Spleen (tissue), 7 donors: Measurements from ENCODE around the gene EXOC4.

Experiments used
- CTCF ChIP-seq, 11 experiments: fragments of 200-600 bp in 7 of 11; fragments of 450-650 bp in 4 of 11; sonication (generic) in 4 of 11; IDR thresholded peaks in 8 of 11; conservative IDR thresholded peaks in 3 of 11; 1 replicate in 7 of 11; 2 replicates in 4 of 11; pipeline versions ENCODE4 v1.4.0 to v1.8.0; 2016 to 2021; ENCODE audit warnings: antibody characterized with exemption in 11 of 11, inconsistent platforms in 4 of 11, mild to moderate bottlenecking in 1 of 11
- POLR2A ChIP-seq, 3 donors: fragments of 450-650 bp; IDR thresholded peaks; one replicate each; pipeline ENCODE4 v1.5.1; 2017; ENCODE audit warnings: antibody characterized with exemption in 3 of 3, mild to moderate bottlenecking in 1 of 3
- POLR2AphosphoS5 ChIP-seq, 3 donors: sonication (generic); formaldehyde crosslinking; IDR thresholded peaks; one replicate each; pipeline ENCODE4 v1.5.1; 2017; ENCODE audit warnings: antibody characterized with exemption in 3 of 3
- donor health status: DM: no; HTN: no; CAD: no; lungs with moderate emphysema.
- donor health status: DM: no; HTN: no; CAD: no.
- donor health status: DM: no; HTN: no; CAD: no.

- no peak for TF ChIP-seq POLR2A (IDR thresholded peaks at IDR 0.05)
- TF ChIP-seq CTCF (IDR thresholded peaks at IDR 0.05 in 8 of 11, conservative IDR thresholded peaks at IDR 0.05 in 3 of 11), result no peak
- no peak for TF ChIP-seq POLR2AphosphoS5 (IDR thresholded peaks at IDR 0.05)
Observed at GRCh38 chr7:133274265-133274664, 21.4 kb downstream of the EXOC4 start.
